Hindlimb muscle (tissue), 1 donor: ENCODE data around the gene CDC5L. TPM values are rescaled to one million over a fixed set of nuclear protein-coding genes. Genes with fewer than 3 reads are reported as not detected.
A peak's percentile ranks its signal among the peaks of the same experiment; 100 is the strongest.
"Not testable (repeated sequence)": the region's sequence is repeated elsewhere in the genome, so short reads cannot be mapped to it uniquely, and the experiment has no call there.

Experiments
- DNase-seq: peaks from one replicate; pipeline ENCODE4 v3.0.0-alpha.2; 2013
- polyA plus RNA-seq: library from polyadenylated mRNA; unstranded; fragments of 120-200 nt; gene quantifications from one replicate; pipeline ENCODE4 v1.2.1, GENCODE V29; 2013; ENCODE audit not compliant: insufficient read length

The CDC5L gene
- polyA plus RNA-seq = 24.1 TPM

- DNase-seq = peak; percentile 99
Measured at GRCh38 chr6:44387346-44388134, at the start of gene CDC5L. TSS of gene CDC5L (plus strand) at chr6:44387706. CDS start at chr6:44387824, 118 bp downstream.

- DNase-seq = peak; percentile 60
Measured at GRCh38 chr6:44338228-44339122, 49.0 kb upstream of the CDC5L start.

- no peak for DNase-seq
Measured at GRCh38 chr6:44339301-44339700, 48.2 kb upstream of the CDC5L start.

GRCh38 chr6:44339763-44340625 is 47.5 kb upstream of the CDC5L start:
- no peak for DNase-seq

- DNase-seq = no peak
Measured at GRCh38 chr6:44341095-44341890, 46.2 kb upstream of the CDC5L start.

DNA sequence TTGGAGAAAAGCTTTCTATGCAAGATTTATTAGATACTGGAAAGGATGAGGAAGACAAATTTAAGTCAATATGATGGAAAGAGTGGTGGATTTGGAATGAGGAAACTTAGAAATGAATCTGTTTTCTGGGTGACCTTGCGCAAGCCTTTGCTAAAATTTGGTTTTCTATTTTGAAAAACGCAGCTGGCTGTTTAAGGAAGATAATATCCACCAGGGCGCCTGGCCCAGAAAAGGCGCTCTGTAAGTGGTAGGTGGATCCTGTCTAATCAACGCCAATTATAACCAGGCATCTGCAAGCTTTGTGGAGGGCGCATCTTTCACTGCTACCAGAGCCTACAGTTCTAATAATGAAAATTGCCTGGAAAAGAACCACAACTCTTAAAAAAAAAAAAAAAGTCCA is 45.5 kb upstream of the CDC5L start:
- DNase-seq = peak; percentile 10

- no peak for DNase-seq
Measured at GRCh38 chr6:44342489-44342888, 45.0 kb upstream of the CDC5L start, which contains the start of gene SPATS1. TSS of gene SPATS1 (plus strand) at chr6:44342650. CDS start at chr6:44343096, 446 bp downstream.

GRCh38 chr6:44346818-44347217 is 40.7 kb upstream of the CDC5L start:
- not testable (repeated sequence) for DNase-seq

GRCh38 chr6:44349904-44350649 is 37.4 kb upstream of the CDC5L start:
- DNase-seq = no peak

- DNase-seq = not testable (repeated sequence)
Measured at GRCh38 chr6:44350650-44350994, 36.9 kb upstream of the CDC5L start.

DNA sequence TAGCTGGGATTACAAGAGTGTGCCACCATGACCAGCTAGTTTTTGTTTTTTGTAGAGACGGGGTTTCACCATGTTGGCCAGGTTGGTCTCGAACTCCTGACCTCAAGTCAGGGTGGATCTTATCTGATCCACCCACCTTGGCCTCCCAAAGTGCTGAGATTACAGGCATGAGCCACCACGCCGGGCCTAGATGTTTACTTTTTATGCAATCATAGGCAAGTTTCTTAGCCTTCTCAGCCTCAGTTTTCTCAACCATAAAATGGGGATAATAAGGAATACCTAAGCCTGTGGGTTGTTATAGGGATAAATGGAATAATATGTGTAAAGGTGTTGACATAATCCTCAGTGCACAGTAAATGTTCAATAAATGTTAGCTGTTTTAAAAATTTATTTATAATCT is 35.2 kb upstream of the CDC5L start:
- DNase-seq = no peak

DNA sequence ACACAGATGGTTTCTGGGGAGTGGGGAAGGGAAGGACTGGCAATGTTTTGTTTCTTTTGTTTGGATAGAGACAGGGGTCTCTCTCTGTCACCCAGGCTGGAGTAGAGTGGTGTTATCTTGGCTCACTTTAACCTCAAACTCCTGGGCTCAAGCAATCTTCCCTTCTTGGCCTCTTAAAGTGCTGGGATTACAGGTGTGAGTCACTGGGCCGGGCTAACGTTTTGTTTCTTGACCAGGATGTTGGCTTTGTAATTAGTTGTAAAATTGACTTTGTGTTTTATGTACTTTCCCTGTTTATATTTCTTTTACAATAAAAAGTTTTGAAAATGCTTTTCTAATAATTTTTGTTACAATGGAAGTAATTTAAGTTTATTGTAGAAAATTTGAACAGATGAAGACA is 34.2 kb upstream of the CDC5L start:
- DNase-seq = no peak

DNA sequence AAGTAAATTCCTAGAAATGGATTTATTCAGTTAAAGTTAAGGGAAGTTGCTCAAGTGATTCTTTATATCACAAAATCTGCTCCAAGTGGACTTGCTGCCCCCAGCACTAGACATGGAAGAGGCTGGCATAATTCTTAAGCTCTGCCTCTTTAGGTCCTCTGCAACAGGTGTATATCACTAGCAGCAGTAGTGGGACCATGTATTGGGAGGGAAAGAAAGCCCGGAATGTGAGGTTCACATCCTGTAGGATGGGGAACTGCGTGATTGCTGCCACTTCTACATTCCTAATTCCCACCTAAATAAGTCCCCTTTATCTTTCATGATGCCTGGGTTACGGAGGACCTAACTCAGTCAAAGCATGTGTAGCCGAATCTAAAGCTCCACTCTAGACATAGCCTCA is 31.9 kb upstream of the CDC5L start:
- no peak for DNase-seq

- no peak for DNase-seq
Measured at GRCh38 chr6:44356487-44356886, 31.0 kb upstream of the CDC5L start.

DNA sequence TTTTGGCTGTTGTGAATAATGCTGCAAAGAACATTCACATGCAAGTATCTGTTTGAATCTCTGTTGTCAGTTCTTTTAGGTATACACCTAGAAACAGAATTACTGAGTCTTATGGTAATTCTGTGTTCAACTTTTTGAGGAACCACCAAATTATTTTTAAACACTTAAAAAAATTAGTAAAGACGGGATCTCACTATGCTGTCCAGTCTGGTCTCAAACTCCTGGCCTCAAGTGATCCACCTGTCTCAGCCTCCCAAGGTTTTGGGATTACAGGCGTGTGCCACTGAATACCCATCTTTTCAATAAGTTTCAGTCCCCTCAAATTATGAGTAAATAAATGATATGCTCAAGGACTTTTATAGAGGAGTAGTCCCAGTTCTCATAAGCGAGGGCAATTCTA is 27.5 kb upstream of the CDC5L start:
- DNase-seq = no peak

DNA sequence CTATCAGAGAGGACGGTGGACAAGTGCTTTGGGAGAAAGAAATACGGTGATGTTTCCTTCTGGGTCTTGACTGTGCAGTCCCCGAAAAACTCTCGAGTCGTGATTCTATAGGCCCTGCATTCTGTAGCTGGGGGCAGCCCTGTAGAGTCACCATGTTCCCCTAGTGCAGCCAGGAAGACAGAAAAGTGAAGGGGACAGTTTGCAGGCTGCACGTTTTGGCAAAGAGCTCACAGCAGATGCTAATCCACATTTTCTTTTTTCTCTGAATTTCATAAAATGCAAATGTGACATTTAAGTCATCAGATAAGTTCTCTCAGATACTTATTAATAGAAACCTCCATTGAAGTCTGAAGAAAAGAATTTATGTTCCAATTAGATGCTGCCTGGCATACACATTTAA is 25.6 kb upstream of the CDC5L start:
- no peak for DNase-seq

- no peak for DNase-seq
Measured at GRCh38 chr6:44363377-44363926, 24.1 kb upstream of the CDC5L start.

- no peak for DNase-seq
Measured at GRCh38 chr6:44366781-44367180, 20.7 kb upstream of the CDC5L start.

DNA sequence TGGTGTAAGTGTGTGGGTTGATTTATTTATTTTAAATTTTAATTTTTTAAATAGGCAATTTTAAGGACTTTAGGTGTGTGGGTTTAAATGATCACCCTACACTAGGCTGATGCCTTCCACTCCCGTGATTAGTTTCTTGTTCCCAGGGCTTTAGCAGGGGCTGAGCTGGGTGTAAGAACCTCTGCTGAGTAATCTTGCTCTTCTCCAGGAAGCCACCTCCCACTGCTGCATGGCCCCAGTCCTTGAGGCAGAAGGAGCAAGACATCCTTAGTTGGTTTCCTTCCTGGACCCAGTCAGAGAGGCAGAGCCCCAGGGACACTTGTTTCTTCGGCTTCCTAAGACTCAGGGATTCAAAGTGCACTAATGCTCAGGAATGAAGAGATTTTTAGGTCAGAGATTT is 19.8 kb upstream of the CDC5L start:
- no peak for DNase-seq

DNA sequence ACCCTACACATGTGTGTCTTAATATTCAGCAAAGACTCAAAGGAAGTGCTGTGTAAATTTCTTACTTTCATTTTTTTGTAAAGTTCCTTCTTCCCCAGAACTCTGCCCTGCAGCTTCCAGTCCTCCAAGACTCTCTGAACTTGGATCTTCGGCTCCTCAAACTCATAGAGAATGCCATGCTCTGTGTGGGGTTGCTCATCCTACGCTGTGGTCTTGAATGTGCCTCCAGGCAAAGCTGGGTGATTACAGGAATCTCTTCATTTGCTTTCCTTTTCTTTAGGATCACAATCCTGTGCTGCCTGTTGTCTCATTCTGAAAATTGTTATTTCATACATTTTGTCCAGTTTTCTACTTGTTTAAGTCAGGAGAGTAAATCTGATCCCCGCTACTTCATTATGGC is 14.5 kb upstream of the CDC5L start:
- no peak for DNase-seq

- no peak for DNase-seq
Measured at GRCh38 chr6:44373787-44374186, 13.7 kb upstream of the CDC5L start.
